Activated naive CD4-positive, alpha-beta T cell (primary cell): ENCODE results near the gene ESD.
"Not testable (repeated sequence)": the region's sequence is repeated elsewhere in the genome, so short reads cannot be mapped to it uniquely, and the experiment has no call there.

ENCODE experiments used
- DNase-seq, 4 experiments: peaks; one replicate each; lab custom pipeline; 2025; lab: John Stamatoyannopoulos, UW

Gene ESD, protein sequence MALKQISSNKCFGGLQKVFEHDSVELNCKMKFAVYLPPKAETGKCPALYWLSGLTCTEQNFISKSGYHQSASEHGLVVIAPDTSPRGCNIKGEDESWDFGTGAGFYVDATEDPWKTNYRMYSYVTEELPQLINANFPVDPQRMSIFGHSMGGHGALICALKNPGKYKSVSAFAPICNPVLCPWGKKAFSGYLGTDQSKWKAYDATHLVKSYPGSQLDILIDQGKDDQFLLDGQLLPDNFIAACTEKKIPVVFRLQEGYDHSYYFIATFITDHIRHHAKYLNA

GRCh38 chr13:46796515-46797474, at the start of gene ESD:
Gene ESD, minus strand, starts transcription at chr13:46797161. Its CDS starts 5,748 bp downstream, at chr13:46791413.
- peak; percentile 47 to 86 (median 74) for DNase-seq

GRCh38 chr13:46846726-46847125, 49.8 kb upstream of the ESD start:
- DNase-seq: no peak

GRCh38 chr13:46845146-46845545, 48.2 kb upstream of the ESD start:
- DNase-seq: no peak

- DNase-seq: no peak
These were observed 47.5 kb upstream of the ESD start for GRCh38 chr13:46844431-46844830.

- no peak for DNase-seq
These were observed 42.4 kb upstream of the ESD start for GRCh38 chr13:46839399-46839798.

DNA sequence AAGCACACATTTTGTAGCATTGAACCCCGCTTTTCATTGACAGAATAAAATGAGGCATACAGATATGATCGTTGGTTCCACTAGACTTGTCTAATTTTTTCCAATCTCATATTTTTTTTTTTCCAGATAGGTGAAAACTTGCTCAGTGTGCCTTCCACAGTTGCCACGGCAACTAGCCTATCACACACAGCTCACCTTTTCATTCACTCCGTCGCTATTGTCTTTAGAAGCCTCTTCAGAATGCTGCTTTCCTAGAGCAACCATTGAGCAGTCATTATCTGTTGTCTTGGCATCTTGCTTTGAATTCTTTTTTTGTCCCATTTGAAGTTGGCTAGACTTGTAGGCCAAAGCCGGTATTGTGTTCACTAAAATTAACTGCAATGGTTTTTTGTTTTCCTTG, 37.7 kb upstream of the ESD start:
- DNase-seq: no peak

DNA sequence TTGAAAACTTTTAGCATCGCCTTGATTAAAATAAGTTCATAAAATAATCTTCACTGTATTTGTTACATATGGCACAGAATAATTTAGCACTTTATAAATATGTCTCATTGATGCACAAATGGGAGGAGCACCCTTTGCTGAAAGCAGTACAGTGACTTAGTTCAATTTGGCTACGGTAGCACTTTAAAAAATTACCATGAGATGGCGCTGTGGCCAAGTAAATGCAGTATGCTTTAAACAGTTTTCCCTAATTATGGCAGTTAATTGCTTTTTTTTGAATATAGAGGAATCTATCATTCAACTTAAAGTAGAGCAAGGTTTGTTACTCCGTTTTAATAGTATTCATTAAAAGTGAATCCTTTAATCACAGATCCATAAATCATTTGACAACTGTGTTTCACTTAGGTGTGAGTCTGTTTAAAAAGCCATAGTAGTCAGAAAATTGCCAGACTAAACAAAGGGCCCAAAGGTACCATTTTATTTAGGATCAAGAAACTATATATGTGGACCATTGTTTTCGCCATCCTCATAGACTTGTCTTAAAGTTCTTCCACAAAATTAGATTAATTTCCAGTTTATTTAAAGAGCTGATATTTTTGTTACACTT, 34.7 kb upstream of the ESD start:
- DNase-seq: no peak

- no peak for DNase-seq
These were observed 33.5 kb upstream of the ESD start for GRCh38 chr13:46830405-46831005.

DNA sequence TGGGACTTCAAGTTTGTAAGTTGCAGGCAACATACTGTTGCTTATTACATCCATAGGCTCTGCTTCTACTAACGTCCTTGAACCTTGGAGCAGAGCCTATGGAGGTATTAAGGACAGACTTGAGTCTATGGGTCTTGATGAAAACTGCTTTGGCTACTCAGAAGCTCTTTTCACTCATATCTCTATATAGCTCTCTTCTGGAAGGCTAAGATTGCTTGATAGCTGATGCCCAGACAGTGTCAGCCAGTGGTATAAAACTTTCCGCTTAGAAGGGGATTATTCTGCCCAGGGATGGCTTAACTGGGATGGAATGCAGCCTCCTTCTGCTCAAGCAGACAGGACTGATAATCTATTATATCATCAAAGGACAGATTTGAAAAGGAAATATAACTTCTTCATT, 25.6 kb upstream of the ESD start:
- no peak for DNase-seq

- DNase-seq: no peak
These were observed 21.0 kb upstream of the ESD start for GRCh38 chr13:46817838-46818476.

DNA sequence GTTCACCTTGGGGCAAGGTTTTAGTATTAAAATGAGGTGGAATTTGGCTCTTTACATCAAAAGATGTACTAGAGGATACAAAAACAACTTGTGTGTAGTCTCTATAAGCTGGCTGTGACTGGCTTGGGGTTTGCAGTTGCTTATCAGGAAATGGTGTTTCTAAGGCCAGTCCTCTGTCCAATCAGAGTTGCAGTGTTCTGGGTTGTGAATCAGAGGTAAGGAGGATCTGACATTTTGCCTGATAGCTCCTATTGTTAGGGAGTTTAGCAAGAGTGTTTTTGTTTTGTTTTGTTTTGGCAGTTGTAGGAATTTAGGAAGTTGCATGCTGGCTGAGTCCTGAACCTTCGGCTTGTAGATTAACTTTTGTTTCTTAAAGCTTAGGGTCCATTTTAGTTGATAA, 20.1 kb upstream of the ESD start:
- no peak for DNase-seq

GRCh38 chr13:46816371-46816770, 19.4 kb upstream of the ESD start:
- no peak for DNase-seq

DNA sequence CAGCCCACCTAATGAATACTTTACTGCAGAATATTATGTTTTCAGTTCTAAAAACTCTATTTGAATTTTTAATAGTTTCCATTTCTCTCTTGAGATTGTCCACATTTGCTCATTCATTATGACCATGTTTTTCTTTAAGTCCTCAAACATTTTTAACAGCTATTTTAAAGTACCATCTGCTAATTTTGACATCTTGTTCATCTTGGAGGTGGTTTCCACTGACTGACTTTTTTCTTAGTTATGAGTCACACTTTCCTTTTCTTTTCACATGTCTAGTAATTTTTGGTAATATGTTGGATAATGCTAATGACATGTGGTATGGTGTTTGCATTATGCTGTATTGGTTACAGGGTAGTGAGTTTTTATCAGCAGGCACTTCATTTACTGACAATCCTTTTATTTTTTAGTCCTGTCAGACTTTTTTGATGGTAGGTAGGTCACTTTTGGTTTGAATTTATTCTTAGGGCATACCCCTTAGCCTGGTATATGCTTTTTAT, 15.4 kb upstream of the ESD start:
- DNase-seq: no peak

DNA sequence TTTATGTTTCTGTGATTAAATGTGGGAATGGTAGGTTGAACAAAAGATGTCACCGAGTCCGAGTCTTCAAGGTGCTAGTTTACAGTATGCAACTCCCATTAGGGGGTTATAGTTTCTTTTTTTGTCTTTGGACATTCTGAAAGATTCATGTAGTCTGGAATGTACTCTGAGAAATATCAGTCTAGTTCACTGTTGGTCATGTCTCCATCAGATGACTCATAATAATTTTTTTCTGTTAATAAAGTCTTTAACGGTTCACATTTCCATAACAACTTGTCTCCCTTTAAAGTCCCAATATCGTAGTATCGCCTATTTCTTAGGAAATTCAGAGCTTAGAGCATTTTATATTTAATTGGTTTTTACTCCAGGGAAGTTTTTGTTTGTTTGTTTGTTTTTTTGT, 13.5 kb upstream of the ESD start:
- no peak for DNase-seq

GRCh38 chr13:46804921-46805320, 8.0 kb upstream of the ESD start:
- not testable (repeated sequence) for DNase-seq

GRCh38 chr13:46804391-46804815, 7.4 kb upstream of the ESD start:
- DNase-seq: no peak

DNA sequence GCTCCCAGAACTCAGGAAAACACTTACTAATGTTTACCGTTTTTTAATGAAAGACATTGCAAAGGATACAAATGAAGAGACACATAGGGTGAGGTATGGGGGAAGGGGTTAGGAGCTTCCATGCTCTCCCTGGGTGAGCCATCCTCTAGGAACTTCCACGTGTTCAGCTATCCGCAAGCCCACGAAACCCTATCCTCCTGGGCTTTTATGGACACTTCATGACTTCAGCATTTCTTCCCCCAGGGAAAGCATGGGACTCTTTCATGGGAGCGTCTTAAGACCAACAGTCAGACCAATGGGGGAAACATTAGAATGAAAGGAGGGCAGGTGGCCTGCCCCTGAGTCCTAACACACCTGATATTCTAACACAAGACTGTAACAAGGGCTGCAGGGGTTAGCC, 6.6 kb upstream of the ESD start:
- no peak for DNase-seq

- DNase-seq: no peak
These were observed 4.9 kb upstream of the ESD start for GRCh38 chr13:46801858-46802257.

DNA sequence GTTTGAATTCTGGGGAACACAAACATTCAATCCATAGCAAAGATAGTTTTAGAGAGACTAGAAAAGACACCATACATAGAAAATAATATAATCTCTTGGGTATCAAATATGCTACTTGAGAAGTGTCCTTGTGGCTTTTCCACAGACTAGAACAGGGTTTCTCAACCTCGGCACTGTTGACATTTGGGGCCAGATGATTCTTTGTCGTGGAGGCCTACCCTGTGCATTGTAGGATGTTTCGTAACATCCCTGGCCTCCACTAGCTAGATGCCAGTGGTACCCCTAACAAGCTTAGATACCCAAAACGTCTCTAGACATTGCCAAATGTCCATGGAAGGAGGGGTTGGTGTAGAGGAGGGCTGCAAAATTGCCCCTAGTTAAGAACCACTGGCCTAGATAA, 2.2 kb upstream of the ESD start:
- DNase-seq: no peak

DNA sequence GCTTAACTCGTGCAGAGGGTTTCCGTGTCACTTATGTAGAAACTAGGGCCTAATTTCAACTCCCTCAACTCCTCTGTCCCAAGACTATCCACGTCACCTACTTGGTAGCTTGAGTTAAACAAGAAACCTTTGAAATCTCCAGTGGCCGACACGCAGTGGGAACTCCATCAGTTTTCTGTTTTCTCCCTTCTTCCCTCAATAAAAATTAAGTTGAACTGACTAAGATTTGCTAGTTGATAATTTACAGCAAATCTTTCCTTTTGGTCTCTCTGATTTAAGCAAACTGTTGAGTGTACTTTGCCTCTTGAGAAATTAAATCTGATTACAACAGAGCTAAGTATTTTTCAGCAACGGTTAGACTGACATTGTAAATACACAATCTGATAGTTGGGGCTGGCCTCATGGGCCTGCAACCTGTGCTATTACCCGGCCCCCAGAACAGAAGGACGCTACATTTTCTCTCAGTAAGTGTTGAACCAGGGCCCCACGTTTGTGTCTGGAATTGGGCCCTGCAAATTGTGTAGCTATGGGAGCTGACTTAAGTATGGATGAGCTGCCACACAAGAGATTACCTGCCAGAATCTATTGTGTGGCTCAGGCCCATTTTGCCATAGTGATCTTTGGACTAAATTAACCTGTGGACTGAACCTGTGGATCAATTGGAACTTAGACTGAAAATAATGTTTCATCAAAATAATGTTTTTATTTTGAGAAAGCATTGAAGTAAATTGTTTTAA, 708 bp upstream of the ESD start:
- DNase-seq: no peak

- no peak for DNase-seq
These were observed 839 bp downstream of the ESD start for GRCh38 chr13:46796129-46796514.
